NCI-H2081 (cell line): ENCODE measurements around the gene CTCFL.
"Not testable (repeated sequence)": the region's sequence is repeated elsewhere in the genome, so short reads cannot be mapped to it uniquely, and the experiment has no call there.

Experiments used
- DNase-seq, 2 experiments: peaks; one replicate each; lab custom pipeline; 2025; lab: John Stamatoyannopoulos, UW

CTCFL gene

DNA sequence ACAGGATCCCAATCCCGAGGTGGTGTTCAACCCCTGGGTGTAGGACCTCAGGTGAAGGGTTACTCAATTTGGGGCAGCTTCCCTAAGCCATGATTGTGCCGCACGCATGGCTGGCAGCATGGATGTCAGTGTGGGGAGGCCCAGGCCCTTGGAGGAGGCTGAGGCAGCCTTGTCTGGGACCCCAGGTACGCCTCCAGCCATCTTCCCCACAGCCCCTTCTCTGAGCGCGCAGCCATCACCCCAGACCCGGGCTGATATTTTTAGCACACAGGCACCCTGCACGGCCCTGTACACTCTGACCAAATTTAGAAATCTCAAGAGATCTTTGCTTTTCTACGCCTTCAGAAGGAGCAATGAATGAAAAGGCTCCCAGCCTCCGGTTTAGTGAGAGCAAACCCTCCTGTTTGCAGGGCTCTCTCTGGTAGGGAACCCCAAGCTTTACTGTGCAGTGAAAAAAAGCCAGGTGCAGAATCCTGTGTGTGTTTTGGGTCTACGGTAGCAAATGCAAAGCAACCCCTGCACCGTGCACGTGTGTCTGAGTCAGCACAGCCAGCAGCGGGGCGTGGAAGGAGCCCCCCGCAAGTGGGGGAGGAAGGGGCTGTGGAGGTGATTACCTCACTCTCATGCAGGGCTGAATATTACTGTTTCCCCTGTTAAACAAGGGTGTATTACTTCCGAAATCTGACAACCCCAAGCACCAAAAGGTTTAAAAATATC lies 44.3 kb downstream of the CTCFL start:
- DNase-seq, result no peak

DNA sequence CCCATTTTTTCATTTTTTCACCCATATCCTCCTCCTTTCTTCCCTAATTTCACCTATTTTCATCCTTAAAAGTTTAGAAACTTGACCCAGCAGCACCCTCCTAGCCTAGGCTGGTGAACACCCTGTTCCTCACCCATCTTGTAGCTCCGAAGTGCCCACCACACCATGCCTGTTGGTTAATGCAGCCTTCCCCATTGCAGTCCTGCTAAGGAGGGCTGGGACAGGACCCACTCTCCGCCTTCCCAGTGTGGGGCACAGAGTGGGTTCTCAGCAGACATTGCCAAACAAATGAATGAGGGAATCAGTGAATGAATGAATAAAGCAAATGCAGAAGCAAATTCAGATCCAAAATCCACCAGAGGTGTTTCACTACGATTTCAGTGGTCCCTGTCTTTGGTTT lies 45.7 kb downstream of the CTCFL start:
- DNase-seq, result no peak

GRCh38 chr20:57478176-57478575 lies 46.8 kb downstream of the CTCFL start:
- no peak for DNase-seq

DNA sequence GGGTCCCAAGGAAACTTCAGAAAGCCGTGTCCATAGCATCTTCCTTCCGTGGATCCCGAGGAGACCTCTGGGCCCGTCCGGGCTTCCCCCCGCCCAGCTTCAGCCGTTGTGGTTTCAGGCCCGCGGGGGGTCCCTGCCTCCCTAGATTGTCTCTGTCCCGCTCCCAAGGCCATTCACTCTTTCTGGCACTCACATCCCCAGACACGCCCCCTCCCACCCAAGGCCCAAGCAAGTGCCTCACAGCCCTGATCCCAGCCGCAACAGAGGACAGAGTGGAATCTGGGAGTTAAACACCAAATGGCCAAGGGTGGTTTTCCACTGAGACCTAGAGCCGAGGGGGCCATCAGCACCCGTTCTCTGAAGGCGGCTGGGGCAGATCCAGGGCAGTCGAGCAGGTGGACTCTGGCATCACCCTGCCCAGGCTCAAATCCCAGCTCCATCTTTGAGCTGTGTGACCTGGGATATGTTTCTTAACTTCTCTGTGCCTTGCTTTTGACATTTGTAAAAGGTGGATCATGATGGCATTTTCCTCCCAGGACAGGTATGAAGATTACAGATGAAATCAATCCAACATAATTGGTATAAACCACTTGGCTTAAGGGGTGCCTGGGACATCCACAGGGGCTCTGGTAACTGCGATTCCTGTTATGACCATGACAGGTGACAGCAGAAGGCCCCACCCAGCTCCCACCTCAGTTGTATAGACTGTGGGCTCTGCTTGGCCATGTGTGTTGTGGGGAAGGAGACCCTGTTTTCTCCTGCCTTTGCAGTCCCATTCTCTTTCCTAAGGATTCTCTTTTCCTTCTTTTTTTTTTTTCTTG lies 48.1 kb downstream of the CTCFL start:
- no peak for DNase-seq

- DNase-seq, result no peak
Measured at GRCh38 chr20:57476084-57476526, 48.8 kb downstream of the CTCFL start.

- no peak for DNase-seq
Measured at GRCh38 chr20:57475388-57476083, 49.4 kb downstream of the CTCFL start.

DNA sequence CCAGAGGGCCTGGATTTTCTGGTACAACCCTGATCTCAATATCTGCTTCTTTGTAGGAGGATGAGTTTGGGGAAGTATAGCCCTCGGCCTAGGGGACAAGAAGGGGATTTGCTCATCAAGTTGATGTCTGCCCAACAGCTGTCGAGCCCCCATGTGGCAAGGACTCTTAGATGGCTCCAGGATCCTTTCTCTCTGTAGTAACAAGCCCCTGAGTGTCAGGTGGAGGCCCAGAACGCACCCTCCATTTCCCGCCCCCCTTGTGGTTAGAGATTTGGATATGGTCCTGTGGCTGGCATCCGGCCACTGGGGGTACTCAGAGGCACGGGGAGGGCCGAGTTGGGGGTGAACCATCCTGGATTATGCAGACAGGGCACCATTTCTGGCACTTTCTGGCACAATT lies 50.1 kb downstream of the CTCFL start:
- no peak for DNase-seq

- DNase-seq, result no peak
Measured at GRCh38 chr20:57474205-57474604, 50.7 kb downstream of the CTCFL start.

GRCh38 chr20:57473246-57474048 lies 51.5 kb downstream of the CTCFL start:
- no peak for DNase-seq

DNA sequence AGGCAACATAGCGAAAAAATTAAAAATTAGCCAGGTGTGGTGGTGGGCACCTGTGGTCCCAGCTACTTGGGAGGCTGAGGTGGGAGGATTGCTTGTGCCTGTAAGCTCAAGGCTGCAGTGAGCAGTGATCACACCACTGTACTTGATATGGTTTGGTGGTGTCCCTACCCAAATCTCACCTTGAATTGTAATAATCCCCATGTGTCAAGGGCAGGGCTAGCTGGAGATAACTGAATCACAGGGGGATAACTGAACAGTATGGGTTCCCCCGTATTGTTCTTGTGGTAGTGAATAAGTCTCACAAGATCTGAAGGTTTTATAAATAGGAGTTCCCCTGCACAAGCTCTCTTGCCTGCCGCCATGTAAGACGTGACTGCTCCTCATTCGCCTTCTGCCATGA lies 52.5 kb downstream of the CTCFL start:
- not testable (repeated sequence) for DNase-seq

DNA sequence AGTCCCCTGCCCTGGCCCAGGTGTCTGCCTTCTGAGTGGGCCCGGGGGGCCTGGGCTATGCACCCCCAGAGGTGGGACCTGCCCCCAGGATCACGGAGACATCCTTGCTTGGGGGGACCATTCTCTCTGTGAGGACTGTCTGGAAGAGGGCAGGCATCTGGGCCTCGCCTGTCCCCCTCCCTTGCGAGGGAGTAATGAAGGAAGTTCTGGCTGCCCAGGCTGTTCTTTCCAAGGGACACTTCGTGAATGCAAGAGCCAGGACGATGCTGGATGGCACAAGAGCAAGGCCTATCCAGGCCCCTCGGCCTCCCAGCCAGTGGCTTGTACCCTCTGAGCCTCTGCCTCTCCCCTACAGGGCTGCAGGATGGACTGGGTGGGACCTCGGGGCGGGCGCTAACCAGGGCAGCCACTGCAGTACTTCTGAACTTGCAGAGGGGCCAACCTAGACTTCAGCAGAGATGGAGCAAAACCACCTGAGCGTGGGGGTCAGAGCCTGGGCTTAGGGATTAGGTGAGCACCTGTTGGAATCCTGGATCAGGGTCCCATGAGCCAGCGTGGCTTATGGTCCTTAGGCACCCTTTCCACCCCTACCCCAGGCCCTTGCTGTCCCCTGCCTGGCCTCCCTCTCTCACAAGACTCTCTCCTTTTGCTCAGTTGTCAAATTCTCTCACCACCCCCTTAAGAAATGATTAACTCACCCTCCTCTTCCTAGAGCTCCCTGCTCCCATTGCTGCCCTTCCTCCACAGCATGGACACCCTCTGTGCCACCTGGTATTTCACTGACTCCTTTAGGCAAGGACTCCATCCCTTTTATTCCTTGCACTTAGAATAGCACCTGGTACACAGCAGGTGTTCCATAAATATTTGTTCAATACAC lies 53.2 kb downstream of the CTCFL start:
- DNase-seq, result no peak

DNA sequence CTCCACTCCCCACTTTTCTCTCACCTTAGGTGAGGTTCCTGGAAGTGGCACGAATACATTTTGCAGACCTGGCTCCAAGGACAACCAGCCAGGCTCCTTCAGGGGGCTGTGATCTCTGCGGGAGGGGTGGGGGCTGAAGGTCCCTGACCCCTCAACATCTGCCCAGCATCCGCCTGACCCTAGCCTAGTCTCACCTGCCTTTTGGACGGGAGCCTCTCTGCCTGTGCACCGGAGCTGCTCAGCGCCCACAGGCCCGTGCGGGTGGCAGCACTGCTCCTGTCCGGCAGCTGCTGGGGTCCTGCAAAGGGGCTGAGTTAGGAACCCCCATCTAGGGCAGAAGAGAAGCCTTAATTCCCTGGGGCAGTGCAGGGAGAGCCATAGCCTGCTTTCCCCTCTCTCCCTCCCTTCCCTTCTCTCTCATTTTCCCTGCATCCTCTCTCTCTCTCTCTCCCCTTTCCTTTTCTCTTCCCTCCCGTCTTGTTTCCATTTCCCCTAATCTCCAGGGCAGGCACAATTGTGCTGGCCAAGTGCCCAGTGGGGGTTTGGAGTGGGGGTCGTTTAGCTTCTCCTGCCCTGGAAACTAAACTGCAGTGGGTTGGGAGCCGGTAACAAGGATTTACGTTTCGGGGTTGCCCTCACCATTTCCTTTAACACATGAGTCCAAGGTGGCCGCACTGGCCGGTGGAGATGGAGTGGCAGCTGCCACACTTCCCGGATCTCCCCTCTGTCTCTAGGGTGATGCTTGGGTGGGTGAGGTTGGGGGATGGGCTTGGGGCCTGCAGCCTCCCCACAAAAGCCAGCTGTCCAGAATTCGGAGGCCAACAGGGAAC lies 54.1 kb downstream of the CTCFL start:
- no peak for DNase-seq

GRCh38 chr20:57470212-57470522 lies 54.8 kb downstream of the CTCFL start:
- DNase-seq, result no peak

DNA sequence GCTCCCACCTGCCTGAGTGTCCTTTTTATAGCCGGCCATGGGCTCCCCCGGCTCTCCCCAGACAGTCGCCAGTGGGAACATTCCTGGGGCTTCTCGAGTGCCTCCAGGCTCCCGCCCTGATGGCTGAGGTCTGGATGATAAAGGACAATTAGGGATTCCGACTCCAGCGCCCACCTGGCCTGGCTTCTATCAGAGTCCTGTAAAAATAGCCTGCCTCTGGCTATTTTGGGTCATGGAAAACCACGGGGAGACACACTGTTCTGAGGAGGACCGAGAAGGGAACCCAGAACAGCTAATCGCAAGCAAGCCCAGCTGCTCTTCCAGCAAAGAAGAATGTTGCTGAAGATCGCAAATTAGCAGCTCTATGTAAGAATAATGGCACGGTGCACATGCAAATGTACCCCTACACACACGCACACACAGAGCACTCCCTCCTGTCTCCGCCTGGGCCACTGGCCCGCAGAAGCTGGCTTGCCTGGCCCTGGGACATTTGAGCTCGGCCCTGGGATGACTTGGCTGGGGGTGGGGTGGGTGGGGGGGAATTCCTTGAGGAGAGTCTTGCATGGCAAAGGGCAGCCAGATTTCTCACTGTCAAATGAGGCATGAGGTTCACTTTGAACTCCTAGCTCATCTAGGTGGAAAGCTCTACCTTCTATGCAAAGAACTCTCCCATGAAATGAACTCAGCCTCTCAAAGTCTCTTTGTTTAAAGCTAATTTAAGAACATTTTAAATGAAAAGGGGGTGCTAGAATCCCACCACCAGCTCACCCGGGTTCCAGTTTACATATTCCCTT lies 55.3 kb downstream of the CTCFL start:
- no peak for DNase-seq

- DNase-seq, result no peak
Measured at GRCh38 chr20:57468523-57469417, 56.2 kb downstream of the CTCFL start.

GRCh38 chr20:57467742-57468141 lies 57.2 kb downstream of the CTCFL start:
- no peak for DNase-seq

DNA sequence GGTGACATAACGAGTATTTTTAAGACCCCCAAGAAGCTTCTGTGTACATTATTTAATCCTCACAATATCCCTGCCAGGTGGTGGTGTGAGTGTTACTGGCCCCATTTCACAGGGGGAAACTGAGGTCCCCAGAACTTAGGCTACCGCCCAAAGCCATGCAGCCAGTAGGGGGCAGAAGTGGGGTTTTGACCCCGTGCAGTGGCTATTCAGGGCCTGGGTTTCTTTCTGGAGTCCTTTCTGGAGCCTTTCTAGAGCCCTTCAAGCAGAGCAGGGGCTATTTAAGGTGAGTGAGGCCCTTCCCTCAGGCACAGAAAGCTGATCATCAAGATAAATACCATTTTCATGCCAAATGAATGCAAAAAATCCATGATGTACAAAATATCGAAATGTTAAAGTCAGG lies 59.0 kb downstream of the CTCFL start:
- DNase-seq, result no peak

- DNase-seq, result no peak
Measured at GRCh38 chr20:57465486-57465885, 59.5 kb downstream of the CTCFL start.
